ENCODE measurements around the gene KLHL29.

KLHL29 gene

DNA sequence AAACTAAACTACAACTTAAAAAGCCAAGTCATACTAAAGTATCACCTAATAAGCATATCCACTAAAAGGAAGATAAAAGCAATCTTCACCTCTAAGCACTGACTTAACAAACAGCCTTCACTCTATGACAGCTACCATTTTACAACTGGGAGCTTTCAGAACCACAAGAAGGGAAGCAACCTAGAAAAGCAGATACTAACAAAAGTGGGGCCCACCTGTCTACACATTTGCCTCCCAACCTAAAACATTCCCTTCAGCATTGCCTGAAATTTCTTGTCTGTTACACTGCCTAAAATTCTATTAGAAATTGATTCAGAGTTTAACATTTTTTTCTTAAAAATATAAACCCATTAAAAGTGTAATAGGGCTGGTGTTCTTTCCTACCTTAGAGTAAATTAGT is 370.0 kb downstream of the KLHL29 start:
- H3K36me3 ChIP-seq, result peaks cover 9% of the 10 kb centered on the region
- no peaks in the 10 kb centered on the region; the same call in 1 of the 2 replicates for H3K4me1 ChIP-seq
- H3K27me3 ChIP-seq, result no peaks in the 10 kb centered on the region
- no peak for DNase-seq
- TF ChIP-seq, protein P1, sequence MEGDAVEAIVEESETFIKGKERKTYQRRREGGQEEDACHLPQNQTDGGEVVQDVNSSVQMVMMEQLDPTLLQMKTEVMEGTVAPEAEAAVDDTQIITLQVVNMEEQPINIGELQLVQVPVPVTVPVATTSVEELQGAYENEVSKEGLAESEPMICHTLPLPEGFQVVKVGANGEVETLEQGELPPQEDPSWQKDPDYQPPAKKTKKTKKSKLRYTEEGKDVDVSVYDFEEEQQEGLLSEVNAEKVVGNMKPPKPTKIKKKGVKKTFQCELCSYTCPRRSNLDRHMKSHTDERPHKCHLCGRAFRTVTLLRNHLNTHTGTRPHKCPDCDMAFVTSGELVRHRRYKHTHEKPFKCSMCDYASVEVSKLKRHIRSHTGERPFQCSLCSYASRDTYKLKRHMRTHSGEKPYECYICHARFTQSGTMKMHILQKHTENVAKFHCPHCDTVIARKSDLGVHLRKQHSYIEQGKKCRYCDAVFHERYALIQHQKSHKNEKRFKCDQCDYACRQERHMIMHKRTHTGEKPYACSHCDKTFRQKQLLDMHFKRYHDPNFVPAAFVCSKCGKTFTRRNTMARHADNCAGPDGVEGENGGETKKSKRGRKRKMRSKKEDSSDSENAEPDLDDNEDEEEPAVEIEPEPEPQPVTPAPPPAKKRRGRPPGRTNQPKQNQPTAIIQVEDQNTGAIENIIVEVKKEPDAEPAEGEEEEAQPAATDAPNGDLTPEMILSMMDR (IDR thresholded peaks at IDR 0.05; ENCODE audit: low read depth, low read length), result no peak
- H3K9me3 ChIP-seq, result no peaks in the 10 kb centered on the region
- H3K4me3 ChIP-seq (ENCODE audit: low read depth, low read length), result no peak overlapping the region

DNA sequence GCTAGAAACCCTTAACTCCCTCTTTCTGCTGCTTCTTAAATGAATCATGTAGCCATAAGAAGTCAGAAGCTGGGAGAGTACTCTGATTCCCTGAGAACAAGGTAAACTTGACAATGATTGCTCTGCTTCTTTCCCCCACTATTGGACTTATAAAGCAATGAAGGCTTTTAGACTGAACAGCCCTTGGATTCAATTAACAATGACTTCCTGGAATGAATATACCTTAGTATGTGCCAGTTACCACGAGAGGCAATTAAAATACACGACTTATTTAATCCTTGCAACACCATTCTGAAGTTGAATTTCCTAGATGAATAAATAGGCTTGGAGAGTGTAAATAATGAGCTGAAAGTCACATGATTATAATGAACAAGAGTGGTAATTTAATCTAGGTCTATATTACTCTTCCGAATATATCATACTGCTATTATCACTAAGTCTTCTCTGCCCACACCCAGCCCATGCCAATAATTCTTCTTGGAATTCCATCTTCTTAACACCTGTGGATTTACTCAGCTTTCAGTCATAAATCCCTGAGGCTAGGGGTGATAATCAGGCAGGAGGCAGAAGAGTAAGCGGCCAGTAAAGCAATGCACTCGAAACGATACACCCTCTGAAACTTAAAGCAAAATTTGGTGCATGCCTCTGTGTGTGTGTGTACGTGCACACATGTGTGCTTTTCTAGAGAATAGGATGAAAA is 371.8 kb downstream of the KLHL29 start:
- H3K36me3 ChIP-seq, result peaks cover 12% of the 10 kb centered on the region
- no peaks in the 10 kb centered on the region; the same call in 1 of the 2 replicates for H3K4me1 ChIP-seq
- TF ChIP-seq, protein P1 (IDR thresholded peaks at IDR 0.05; ENCODE audit: low read depth, low read length), result no peak
- no peak for DNase-seq
- no peaks in the 10 kb centered on the region for H3K27me3 ChIP-seq
- H3K9me3 ChIP-seq, result no peaks in the 10 kb centered on the region
- no peak overlapping the region for H3K4me3 ChIP-seq (ENCODE audit: low read depth, low read length)

DNA sequence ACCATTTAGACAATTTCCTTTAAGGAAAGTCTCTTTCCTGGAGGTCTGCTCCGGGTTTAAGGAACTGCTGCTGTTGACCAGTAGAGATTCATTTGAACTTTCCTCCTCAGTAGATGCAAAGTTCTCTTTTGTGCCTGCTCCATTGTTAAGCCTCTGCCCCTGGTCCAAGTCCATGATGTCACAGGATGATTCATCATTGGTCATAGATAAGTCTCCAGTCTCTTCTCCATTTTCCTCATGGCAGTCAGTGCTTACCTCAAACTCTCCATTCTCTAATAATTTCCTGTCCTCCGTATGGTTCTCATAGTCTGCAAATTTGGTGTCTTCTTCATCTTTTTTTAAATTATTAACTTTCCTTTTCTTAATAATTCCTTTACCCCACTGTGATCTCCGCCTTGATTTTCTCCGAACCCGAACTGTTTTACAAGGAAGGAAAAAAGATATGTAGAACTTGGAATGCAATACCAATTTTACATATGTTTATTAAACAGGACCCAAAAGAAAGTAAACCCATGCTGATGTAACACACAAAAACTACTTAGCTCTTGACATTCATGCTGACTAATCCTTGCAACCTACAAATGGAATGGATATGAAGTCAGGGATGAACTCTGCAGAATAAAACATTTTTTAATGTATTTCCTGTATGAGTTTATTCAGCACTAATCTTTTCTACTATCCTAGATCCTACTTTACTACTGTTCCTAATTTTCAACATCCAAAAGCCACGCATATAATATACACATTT is 372.9 kb downstream of the KLHL29 start:
- Histone ChIP-seq H3K4me3 (ENCODE audit: low read depth, low read length) (no peak overlapping the region), H3K27me3 (no peaks in the 10 kb centered on the region), H3K36me3 (peaks cover 12% of the 10 kb centered on the region), H3K4me1 (no peaks in the 10 kb centered on the region; the same call in 1 of the 2 replicates), H3K9me3 (no peaks in the 10 kb centered on the region)
- DNase-seq, result no peak
- TF ChIP-seq, protein P1 (IDR thresholded peaks at IDR 0.05; ENCODE audit: low read depth, low read length), result no peak
